HCT116 (cell line): Measurements from ENCODE around the gene CYB5R3. TPM values are rescaled to one million over a fixed set of nuclear protein-coding genes. Genes with fewer than 3 reads are reported as not detected.
A peak's percentile ranks its signal among the peaks of the same experiment; 100 is the strongest.

Experiments
- ATAC-seq: fragments of 200-7000 bp; cut with Tn5 transposase; 2 replicates; pipeline ENCODE4 v1.9.1; 2020; ENCODE audit warnings: mild to moderate bottlenecking, moderate library complexity
- BruUV-seq: library from RNA; stranded (reverse); fragments of 400-500 nt; replicated peaks from 2 replicates; lab custom pipeline; 2021; lab: Mats Ljungman, UMichigan
- CTCF ChIA-PET: fragments of 300-600 bp; sonication (Branson Sonifier 250); formaldehyde crosslinking; loops from one replicate; lab custom pipeline; 2021; ENCODE audit warnings: antibody characterized with exemption; lab: Charles Lee
- POLR2A ChIA-PET: fragments of 300-600, 350-600 bp; sonication (Branson Sonifier 250); formaldehyde crosslinking; loops from one replicate; lab custom pipeline; 2021; ENCODE audit warnings: antibody characterized with exemption; lab: Charles Lee
- RAD21 ChIA-PET, 2 experiments: fragments of 300-600 bp; sonication (Branson Sonifier 250); formaldehyde crosslinking; loops; one replicate each; lab custom pipeline; 2023; ENCODE audit warnings: low total read pairs in 2 of 2; ENCODE audit not compliant: uncharacterized antibody in 2 of 2, unreplicated experiment in 2 of 2, low non-redundant PET in 1 of 2; lab: Charles Lee
- DNase-seq: peaks from one replicate; pipeline ENCODE4 v3.0.0-alpha.2; 2010; ENCODE audit warnings: low read depth, low spot score
- H2AFZ ChIP-seq: fragments of 200-600 bp; shearing (Covaris generic), sonication (generic); 2 replicates; pipeline ENCODE4 v1.6.1; 2017; ENCODE audit warnings: low read depth, mixed run types, mixed read lengths, antibody characterized with exemption, low read length; ENCODE audit not compliant: poor library complexity, severe bottlenecking
- H3K27ac ChIP-seq: 2 replicates; pipeline ENCODE4 v1.5.1; 2012; ENCODE audit warnings: low read depth, low read length
- H3K27me3 ChIP-seq: fragments of 200-600 bp; sonication (generic); 2 replicates; pipeline ENCODE4 v1.6.1; 2016; ENCODE audit warnings: mixed run types, low read length, mixed read lengths; ENCODE audit not compliant: insufficient read depth
- H3K36me3 ChIP-seq, 2 experiments: fragments of 200-500 bp in 1 of 2; fragments of 200-600 bp in 1 of 2; sonication (Bioruptor generic) in 1 of 2; sonication (generic) in 1 of 2; 2 replicates each; pipeline versions ENCODE4 v1.5.1 to v1.6.1; 2014 to 2016; ENCODE audit warnings: low read length in 2 of 2, inconsistent platforms in 1 of 2, mixed read lengths in 1 of 2, mixed run types in 1 of 2; ENCODE audit not compliant: insufficient read depth in 2 of 2, control insufficient read depth in 1 of 2
- H3K4me1 ChIP-seq, 2 experiments: fragments of 200-600 bp in 1 of 2; sonication (generic) in 1 of 2; 2 replicates each; pipeline versions ENCODE4 v1.5.1 to v1.6.1; 2012 to 2017; ENCODE audit warnings: low read length in 2 of 2, inconsistent platforms in 1 of 2, mild to moderate bottlenecking in 1 of 2, mixed read lengths in 1 of 2, mixed run types in 1 of 2, moderate library complexity in 1 of 2; ENCODE audit not compliant: insufficient read depth in 2 of 2, control insufficient read depth in 1 of 2
- H3K4me2 ChIP-seq: fragments of 200-600 bp; sonication (generic); 2 replicates; pipeline ENCODE4 v1.6.1; 2017; ENCODE audit warnings: mixed run types, low read length, mixed read lengths
- H3K4me3 ChIP-seq, 2 experiments: fragments of 200-600 bp in 1 of 2; sonication (generic) in 1 of 2; replicated peaks in 1 of 2; 2 replicates each; pipeline ENCODE4 v1.5.1; 2011 to 2016; ENCODE audit warnings: low read length in 2 of 2, control low read depth in 1 of 2, low read depth in 1 of 2, mild to moderate bottlenecking in 1 of 2, mixed read lengths in 1 of 2, mixed run types in 1 of 2
- H3K79me2 ChIP-seq: fragments of 200-600 bp; sonication (generic); 2 replicates; pipeline ENCODE4 v1.6.1; 2017; ENCODE audit warnings: mild to moderate bottlenecking, mixed run types, low read length, moderate library complexity, mixed read lengths; ENCODE audit not compliant: insufficient read depth
- H3K9ac ChIP-seq: fragments of 200-600 bp; sonication (generic); 2 replicates; pipeline ENCODE4 v1.6.1; 2016; ENCODE audit warnings: low read length, mixed read lengths
- H3K9me2 ChIP-seq: fragments of 200-600 bp; sonication (generic), shearing (Covaris generic); 2 replicates; pipeline ENCODE4 v1.6.1; 2017; ENCODE audit warnings: mixed run types, mild to moderate bottlenecking, moderate library complexity; ENCODE audit not compliant: insufficient read depth
- H3K9me3 ChIP-seq, 2 experiments: fragments of 200-500 bp in 1 of 2; fragments of 200-600 bp in 1 of 2; sonication (Bioruptor generic) in 1 of 2; sonication (generic) in 1 of 2; 2 replicates each; pipeline ENCODE4 v1.6.1; 2014 to 2017; ENCODE audit warnings: low read length in 2 of 2, mixed read lengths in 2 of 2, inconsistent platforms in 1 of 2, low read depth in 1 of 2, mild to moderate bottlenecking in 1 of 2, mixed run types in 1 of 2, moderate library complexity in 1 of 2; ENCODE audit not compliant: control insufficient read depth in 1 of 2, insufficient read depth in 1 of 2
- H4K20me1 ChIP-seq: fragments of 200-600 bp; sonication (generic), shearing (Covaris generic); 2 replicates; pipeline ENCODE4 v1.6.1; 2017; ENCODE audit warnings: mixed run types, mild to moderate bottlenecking, moderate library complexity; ENCODE audit not compliant: insufficient read depth
- CBX3 ChIP-seq: IDR thresholded peaks from 2 replicates; pipeline ENCODE4 v1.6.1; 2012; ENCODE audit warnings: low read depth
- CEBPB ChIP-seq: IDR thresholded peaks from 2 replicates; pipeline ENCODE4 v1.6.1; 2012; ENCODE audit warnings: low read depth
- ELF1 ChIP-seq: IDR thresholded peaks from 2 replicates; pipeline ENCODE4 v1.6.1; 2012; ENCODE audit warnings: low read depth, borderline replicate concordance
- EZH2phosphoT487 ChIP-seq: fragments of 200-600 bp; IDR thresholded peaks from 2 replicates; pipeline ENCODE4 v1.6.1; 2018; ENCODE audit warnings: antibody characterized with exemption, borderline replicate concordance
- FOSL1 ChIP-seq: IDR thresholded peaks from 2 replicates; pipeline ENCODE4 v1.6.1; 2012; ENCODE audit warnings: low read depth
- JUND ChIP-seq: IDR thresholded peaks from 2 replicates; pipeline ENCODE4 v1.6.1; 2012
- POLR2AphosphoS5 ChIP-seq: IDR thresholded peaks from 2 replicates; pipeline ENCODE4 v1.6.1; 2011; ENCODE audit warnings: mild to moderate bottlenecking, low read depth, low read length, moderate library complexity
- SIN3A ChIP-seq: IDR thresholded peaks from 2 replicates; pipeline ENCODE4 v1.6.1; 2012; ENCODE audit warnings: low read depth
- SP1 ChIP-seq: IDR thresholded peaks from 2 replicates; pipeline ENCODE4 v1.6.1; 2012; ENCODE audit warnings: low read depth
- SRF ChIP-seq: IDR thresholded peaks from 2 replicates; pipeline ENCODE4 v1.6.1; 2012; ENCODE audit warnings: low read depth
- YY1 ChIP-seq: IDR thresholded peaks from 2 replicates; pipeline ENCODE4 v1.6.1; 2011; ENCODE audit warnings: low read length, low read depth, moderate library complexity, mild to moderate bottlenecking; ENCODE audit not compliant: insufficient replicate concordance; ENCODE audit errors: extremely low read depth
- ZNF274 ChIP-seq: fragments of 200-500 bp; sonication (Bioruptor generic); IDR thresholded peaks from 2 replicates; pipeline ENCODE4 v1.6.1; 2014; ENCODE audit warnings: mild to moderate bottlenecking, low read depth, low read length, inconsistent platforms
- intact Hi-C: fragments of 100-400 bp; cut with micrococcal nuclease; formaldehyde crosslinking; loops from 2 replicates; pipeline ENCODE4 v1.10.0; 2022
- total RNA-seq: library from RNA; stranded (reverse); gene quantifications from one replicate; pipeline ENCODE4 v1.2.1, GENCODE V29; 2021; ENCODE audit not compliant: unreplicated experiment
- TF ChIP-seq, protein P1 (sequence below): IDR thresholded peaks from 2 replicates; pipeline ENCODE4 v1.6.1; 2012

Gene CYB5R3
- total RNA-seq, 1 experiment from 2014 or later, result 127 TPM

DNA sequence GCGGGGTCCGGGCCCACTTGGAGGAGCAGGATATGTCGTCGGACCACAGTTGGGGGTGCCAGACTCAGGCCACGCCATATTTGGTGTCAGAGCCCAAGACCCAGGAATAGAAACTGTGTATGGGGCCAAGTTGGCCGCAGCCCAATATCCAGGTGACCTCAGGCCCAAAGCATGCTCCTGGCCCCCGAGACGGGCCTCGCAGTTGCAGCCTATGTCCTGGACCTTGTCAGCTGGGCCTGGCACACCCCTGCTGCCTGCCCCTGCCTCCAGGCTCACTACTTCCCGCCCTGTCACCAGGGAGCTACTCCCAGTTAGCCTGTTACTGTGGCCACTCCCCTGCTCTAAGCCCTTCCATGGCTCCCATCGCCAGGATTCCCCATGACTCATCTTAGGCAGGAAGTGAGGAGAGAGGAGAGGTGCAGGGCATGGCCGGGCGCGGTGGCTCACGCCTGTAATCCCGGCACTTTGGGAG lies 48.4 kb upstream of the CYB5R3 start:
- no peak for TF ChIP-seq POLR2AphosphoS5
- no peak for TF ChIP-seq ZNF274
- TF ChIP-seq SRF, result peak; percentile 37; the same call in 1 of the 2 replicates
- no peak for TF ChIP-seq ELF1
- TF ChIP-seq, protein P1, sequence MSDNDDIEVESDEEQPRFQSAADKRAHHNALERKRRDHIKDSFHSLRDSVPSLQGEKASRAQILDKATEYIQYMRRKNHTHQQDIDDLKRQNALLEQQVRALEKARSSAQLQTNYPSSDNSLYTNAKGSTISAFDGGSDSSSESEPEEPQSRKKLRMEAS, result peak; percentile 68
- peak; percentile 71; the same call in 1 of the 2 replicates for TF ChIP-seq FOSL1
- no peak for TF ChIP-seq EZH2phosphoT487
- peak; percentile 49; the same call in 1 of the 2 replicates for TF ChIP-seq SP1
- TF ChIP-seq YY1, result no peak
- no peak for TF ChIP-seq SIN3A
- TF ChIP-seq CBX3, result peak; percentile 88
- no peak for TF ChIP-seq CEBPB
- TF ChIP-seq JUND, result peak; percentile 77
- TF ChIP-seq, all 23 proteins: peak for 6
- no peaks in the 10 kb centered on the region for H3K27me3 ChIP-seq
- H3K9ac ChIP-seq, result peak overlapping the region; percentile 31
- H3K4me3 ChIP-seq, result peak overlapping the region in 1 of 2 experiments; percentile 14; a peak in 1 of 4 replicates
- ATAC-seq, result peak; percentile 96
- H3K79me2 ChIP-seq, result no peaks in the 10 kb centered on the region; the same call in 1 of the 2 replicates
- H3K27ac ChIP-seq, result peak overlapping the region; percentile 20; the same call in 1 of the 2 replicates
- BruUV-seq, result no TSS peak
- peak overlapping the region; percentile 65 for H3K4me2 ChIP-seq
- ChIA-PET POLR2A (no interaction called here), CTCF (no interaction called here), RAD21 (no interaction called here)
- no peak overlapping the region for H2AFZ ChIP-seq
- H3K36me3 ChIP-seq, result no peaks in the 10 kb centered on the region; a peak in 1 of 4 replicates
- DNase-seq, result peak; percentile 49
- H3K4me1 ChIP-seq, result peaks cover 26 to 37% of the 10 kb centered on the region in 2 experiments
- intact Hi-C loops, result no loop called here
- H4K20me1 ChIP-seq, result no peaks in the 10 kb centered on the region
- no peaks in the 10 kb centered on the region for H3K9me2 ChIP-seq
- H3K9me3 ChIP-seq, result no peaks in the 10 kb centered on the region
